ENCODE data around the gene FREM1. TPM values are rescaled to one million over a fixed set of nuclear protein-coding genes. Genes with fewer than 3 reads are reported as not detected.

Gene FREM1
- total RNA-seq, 4 donors from 2014 or later: 2.2 to 12.7 (median 5.7) TPM

GRCh38 chr9:14797435-14797834, 112.8 kb downstream of the FREM1 start:
- H3K4me1 ChIP-seq: no peaks in the 10 kb centered on the region
- no peaks in the 10 kb centered on the region for H3K36me3 ChIP-seq
- WGBS, 2 donors (ENCODE audit: low coverage in 1 of 2): 64 to 71% methylated on average over 1 of the region's 1 CpG
- no peak for DNase-seq
- no peak for TF ChIP-seq EP300 (IDR thresholded peaks at IDR 0.05; ENCODE audit: low read depth)
- TF ChIP-seq POLR2AphosphoS5 (IDR thresholded peaks at IDR 0.05): no peak
- no peak for TF ChIP-seq POLR2A (IDR thresholded peaks at IDR 0.05)
- TF ChIP-seq CTCF (IDR thresholded peaks at IDR 0.05): no peak
- H3K9me3 ChIP-seq: no peaks in the 10 kb centered on the region
- no peak overlapping the region for H3K27ac ChIP-seq
- H3K4me3 ChIP-seq: no peak overlapping the region
- intact Hi-C loops (cut with DNase I; ENCODE audit: low total_unique reads): no loop called here
- in situ Hi-C loops (cut with MboI; ENCODE audit: low pct_ligation_motif_present in 1 of 4, low pct_unique_long_range_greater_than_20kb in 1 of 4, low sequenced_read_pairs in 3 of 4): no loop called here
- H3K27me3 ChIP-seq: no peaks in the 10 kb centered on the region

GRCh38 chr9:14793389-14793788, 116.8 kb downstream of the FREM1 start:
- 94 to 100% methylated on average over 1 to 2 of the region's 2 CpGs for WGBS, 2 donors (ENCODE audit: low coverage in 1 of 2)
- no peak overlapping the region for H3K4me3 ChIP-seq
- no peak for DNase-seq
- H3K27me3 ChIP-seq: no peaks in the 10 kb centered on the region
- intact Hi-C loops (cut with DNase I; ENCODE audit: low total_unique reads): no loop called here
- in situ Hi-C loops (cut with MboI; ENCODE audit: low pct_ligation_motif_present in 1 of 4, low pct_unique_long_range_greater_than_20kb in 1 of 4, low sequenced_read_pairs in 3 of 4): no loop called here
- no peaks in the 10 kb centered on the region for H3K36me3 ChIP-seq
- H3K9me3 ChIP-seq: no peaks in the 10 kb centered on the region
- H3K27ac ChIP-seq: no peak overlapping the region
- H3K4me1 ChIP-seq: no peaks in the 10 kb centered on the region
- TF ChIP-seq POLR2AphosphoS5 (IDR thresholded peaks at IDR 0.05) (no peak), CTCF (IDR thresholded peaks at IDR 0.05) (no peak), POLR2A (IDR thresholded peaks at IDR 0.05) (no peak), EP300 (IDR thresholded peaks at IDR 0.05; ENCODE audit: low read depth) (no peak)

GRCh38 chr9:14790628-14791027, 119.6 kb downstream of the FREM1 start:
- intact Hi-C loops (cut with DNase I; ENCODE audit: low total_unique reads): no loop called here
- WGBS, 2 donors (ENCODE audit: low coverage in 1 of 2): 72 to 77% methylated on average over 3 to 4 of the region's 4 CpGs
- in situ Hi-C loops (cut with MboI; ENCODE audit: low pct_ligation_motif_present in 1 of 4, low pct_unique_long_range_greater_than_20kb in 1 of 4, low sequenced_read_pairs in 3 of 4): no loop called here

GRCh38 chr9:14788846-14789245, 121.4 kb downstream of the FREM1 start:
- H3K27ac ChIP-seq: no peak overlapping the region
- no peak overlapping the region for H3K4me3 ChIP-seq
- no peak for DNase-seq
- no peaks in the 10 kb centered on the region for H3K27me3 ChIP-seq
- TF ChIP-seq EP300 (IDR thresholded peaks at IDR 0.05; ENCODE audit: low read depth): no peak
- no peak for TF ChIP-seq CTCF (IDR thresholded peaks at IDR 0.05)
- no peak for TF ChIP-seq POLR2AphosphoS5 (IDR thresholded peaks at IDR 0.05)
- TF ChIP-seq POLR2A (IDR thresholded peaks at IDR 0.05): no peak
- 84 to 86% methylated on average over 4 to 5 of the region's 5 CpGs for WGBS, 2 donors (ENCODE audit: low coverage in 1 of 2)
- no peaks in the 10 kb centered on the region for H3K36me3 ChIP-seq
- in situ Hi-C loops (cut with MboI; ENCODE audit: low pct_ligation_motif_present in 1 of 4, low pct_unique_long_range_greater_than_20kb in 1 of 4, low sequenced_read_pairs in 3 of 4) (no loop called here), intact Hi-C loops (cut with DNase I; ENCODE audit: low total_unique reads) (no loop called here)
- H3K9me3 ChIP-seq: no peaks in the 10 kb centered on the region
- H3K4me1 ChIP-seq: no peaks in the 10 kb centered on the region

More at GRCh38 chr9:14790628-14791027, 119.6 kb downstream of the FREM1 start:
- Histone ChIP-seq H3K4me3 (no peak overlapping the region), H3K36me3 (no peaks in the 10 kb centered on the region), H3K4me1 (no peaks in the 10 kb centered on the region), H3K9me3 (no peaks in the 10 kb centered on the region), H3K27ac (no peak overlapping the region), H3K27me3 (no peaks in the 10 kb centered on the region)
- no peak for TF ChIP-seq EP300 (IDR thresholded peaks at IDR 0.05; ENCODE audit: low read depth)
- no peak for TF ChIP-seq POLR2A (IDR thresholded peaks at IDR 0.05)
- TF ChIP-seq CTCF (IDR thresholded peaks at IDR 0.05): no peak
- TF ChIP-seq POLR2AphosphoS5 (IDR thresholded peaks at IDR 0.05): no peak
- DNase-seq: no peak
